GM12878 (cell line): ENCODE results near the gene NEB. TPM values are rescaled to one million over a fixed set of nuclear protein-coding genes. Genes with fewer than 3 reads are reported as not detected.

Experiments
- CEBPZ ChIP-seq: fragments of 150-350 bp; IDR thresholded peaks from 2 replicates; pipeline ENCODE4 v1.6.1; 2016; ENCODE audit warnings: low read depth, low read length
- E4F1 ChIP-seq: fragments of 450-650 bp; IDR thresholded peaks from 2 replicates; pipeline ENCODE4 v1.6.1; 2018; ENCODE audit warnings: borderline replicate concordance, mild to moderate bottlenecking; ENCODE audit not compliant: partially characterized antibody
- JUNB ChIP-seq: IDR thresholded peaks from 2 replicates; pipeline ENCODE4 v1.6.1; 2016; ENCODE audit warnings: antibody characterized with exemption, mild to moderate bottlenecking
- NFYB ChIP-seq: IDR thresholded peaks from 2 replicates; pipeline ENCODE4 v1.6.1; 2011; ENCODE audit warnings: low read depth, mild to moderate bottlenecking, low read length, improper control_type of control experiment, moderate library complexity; ENCODE audit not compliant: insufficient read depth
- PRDM15 ChIP-seq: fragments of 450-650 bp; formaldehyde crosslinking; IDR thresholded peaks from 2 replicates; pipeline ENCODE4 v1.4.0; 2020; ENCODE audit warnings: mild to moderate bottlenecking, moderate library complexity
- RELA ChIP-seq: fragments of 450-650 bp; IDR thresholded peaks from 2 replicates; pipeline ENCODE4 v1.8.0; 2014; ENCODE audit warnings: borderline replicate concordance; ENCODE audit not compliant: partially characterized antibody
- TBL1XR1 ChIP-seq: IDR thresholded peaks from 2 replicates; pipeline ENCODE4 v1.6.1; 2012; ENCODE audit warnings: low read depth, low read length, improper control_type of control experiment
- YBX1 ChIP-seq: fragments of 450-650 bp; IDR thresholded peaks from 2 replicates; pipeline ENCODE4 v1.6.1; 2016; ENCODE audit warnings: antibody characterized with exemption
- ZBED1 ChIP-seq: IDR thresholded peaks from 2 replicates; pipeline ENCODE4 v1.6.1; 2016; ENCODE audit warnings: borderline replicate concordance
- polyA plus RNA-seq, 11 experiments: library from polyadenylated mRNA; depleted of rRNA in 4 of 11; unstranded in 6 of 11; stranded (reverse) in 5 of 11; fragments of >200 nt; fragmentation: Nextera tagmentation in 4 of 11; fragmentation: Illumina TruSeq in 1 of 11; extraction: Ambion mirVana in 4 of 11; extraction: Trizol in 1 of 11; gene quantifications; 1 replicate in 1 of 11; 2 replicates in 10 of 11; pipeline versions ENCODE4 v1.2.1 to v1.2.3, GENCODE V29; 2011 to 2016; ENCODE audit warnings: inconsistent platforms in 2 of 11, missing spikeins in 2 of 11, low read depth in 1 of 11
- total RNA-seq, 4 experiments: library from RNA; depleted of rRNA in 3 of 4; stranded (reverse); fragments of >200 nt in 3 of 4; fragmentation: Illumina TruSeq in 1 of 4; extraction: Trizol in 1 of 4; gene quantifications; 2 replicates each; pipeline versions ENCODE4 v1.2.1 to v1.2.3, GENCODE V29; 2013 to 2021

Gene NEB
- total and polyA plus RNA-seq, 10 of the 15 experiments (the other 5 are each of a cell fraction or from before 2014, with no cell fraction given) = 0.04 to 0.77 (median 0.12) TPM

- TF ChIP-seq CEBPZ = no peak
- TF ChIP-seq JUNB = no peak
- no peak for TF ChIP-seq E4F1
- TF ChIP-seq YBX1 = no peak
- TF ChIP-seq ZBED1 = no peak
- no peak for TF ChIP-seq PRDM15 (CRISPR knock-in tag)
- no peak for TF ChIP-seq RELA
- no peak for TF ChIP-seq NFYB
- no peak for TF ChIP-seq TBL1XR1
- TF ChIP-seq, all 136 proteins: peak for 0
Observed at GRCh38 chr2:151472966-151473365, 261.3 kb downstream of the NEB start (continued).
